Heart left ventricle (tissue), 13 donors: ENCODE measurements around the gene YIPF2.

Experiments
- POLR2A ChIP-seq, 2 donors: fragments of 450-650 bp; IDR thresholded peaks; one replicate each; pipeline ENCODE4 v1.6.1; 2017; ENCODE audit warnings: antibody characterized with exemption in 2 of 2, mild to moderate bottlenecking in 2 of 2, moderate library complexity in 2 of 2
- TF ChIP-seq, protein P1 (sequence below), 12 donors: fragments of 200-600 bp; sonication (generic) in 4 of 12; IDR thresholded peaks; one replicate each; pipeline versions ENCODE4 v1.5.0 to v1.8.0; 2018 to 2022; ENCODE audit warnings: antibody characterized with exemption in 12 of 12, mild to moderate bottlenecking in 5 of 12
- donor health status: ischemic (EF 13 %, LVEDD 7.1; RV severe dilation, severe dysfunction).
- donor health status: DM: no; HTN: yes; CAD: no.
- donor health status: DM: no; HTN: no; CAD: no.
- donor health status: ischemic (EF 25% LVEDD 6.9; RV normal size, moderate dysfunction).
- donor health status: ischemic (EF 25% LVEDD 5.7; RV mildly dilated, moderate dysfunction).
- donor health status: ischemic (EF 35%, LVEDD 5.7; RV mildly dilated, moderate dysfunction).
- donor health status: nonischemic (EF 11% LVEDD 7.7; RV severe dilation, severe dysfunction).
- donor health status: DM: yes; HTN: yes; CAD: no.
- donor health status: PGD.
- donor health status: ischemic (EF 29% LVEDD 5.4; RV normal size, mild dysfunction).
- donor health status: nonischemic (EF 23%, LVEDD 6.1; RV moderate dilation, normal function).

DNA sequence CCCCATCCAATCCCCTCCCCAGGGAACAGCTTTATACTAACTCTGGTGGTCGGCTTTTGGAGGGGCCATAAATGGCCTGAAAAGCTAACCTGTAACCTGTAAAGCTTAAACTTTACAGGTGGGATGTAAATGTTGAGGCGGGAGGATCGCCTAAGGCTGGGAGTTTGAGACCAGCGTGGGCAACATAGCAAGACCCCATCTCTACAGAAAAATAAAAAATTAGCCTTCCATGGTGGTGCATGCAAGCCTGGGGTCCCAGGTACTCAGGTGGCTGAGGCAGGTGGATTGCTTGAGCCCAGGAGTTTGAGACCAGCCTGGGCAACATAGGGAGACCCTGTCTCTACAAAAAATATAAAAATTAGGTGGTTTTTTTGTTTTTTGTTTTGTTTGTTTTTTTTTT lies 38.6 kb downstream of the YIPF2 start:
- TF ChIP-seq, protein P1, sequence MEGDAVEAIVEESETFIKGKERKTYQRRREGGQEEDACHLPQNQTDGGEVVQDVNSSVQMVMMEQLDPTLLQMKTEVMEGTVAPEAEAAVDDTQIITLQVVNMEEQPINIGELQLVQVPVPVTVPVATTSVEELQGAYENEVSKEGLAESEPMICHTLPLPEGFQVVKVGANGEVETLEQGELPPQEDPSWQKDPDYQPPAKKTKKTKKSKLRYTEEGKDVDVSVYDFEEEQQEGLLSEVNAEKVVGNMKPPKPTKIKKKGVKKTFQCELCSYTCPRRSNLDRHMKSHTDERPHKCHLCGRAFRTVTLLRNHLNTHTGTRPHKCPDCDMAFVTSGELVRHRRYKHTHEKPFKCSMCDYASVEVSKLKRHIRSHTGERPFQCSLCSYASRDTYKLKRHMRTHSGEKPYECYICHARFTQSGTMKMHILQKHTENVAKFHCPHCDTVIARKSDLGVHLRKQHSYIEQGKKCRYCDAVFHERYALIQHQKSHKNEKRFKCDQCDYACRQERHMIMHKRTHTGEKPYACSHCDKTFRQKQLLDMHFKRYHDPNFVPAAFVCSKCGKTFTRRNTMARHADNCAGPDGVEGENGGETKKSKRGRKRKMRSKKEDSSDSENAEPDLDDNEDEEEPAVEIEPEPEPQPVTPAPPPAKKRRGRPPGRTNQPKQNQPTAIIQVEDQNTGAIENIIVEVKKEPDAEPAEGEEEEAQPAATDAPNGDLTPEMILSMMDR (IDR thresholded peaks at IDR 0.05) = no peak
- no peak for TF ChIP-seq POLR2A (IDR thresholded peaks at IDR 0.05)
